ENCODE data around the gene MMEL1. TPM values are rescaled to one million over a fixed set of nuclear protein-coding genes. Genes with fewer than 3 reads are reported as not detected.

The MMEL1 gene
- total RNA-seq, 1 experiment from 2014 or later, result not detected

DNA sequence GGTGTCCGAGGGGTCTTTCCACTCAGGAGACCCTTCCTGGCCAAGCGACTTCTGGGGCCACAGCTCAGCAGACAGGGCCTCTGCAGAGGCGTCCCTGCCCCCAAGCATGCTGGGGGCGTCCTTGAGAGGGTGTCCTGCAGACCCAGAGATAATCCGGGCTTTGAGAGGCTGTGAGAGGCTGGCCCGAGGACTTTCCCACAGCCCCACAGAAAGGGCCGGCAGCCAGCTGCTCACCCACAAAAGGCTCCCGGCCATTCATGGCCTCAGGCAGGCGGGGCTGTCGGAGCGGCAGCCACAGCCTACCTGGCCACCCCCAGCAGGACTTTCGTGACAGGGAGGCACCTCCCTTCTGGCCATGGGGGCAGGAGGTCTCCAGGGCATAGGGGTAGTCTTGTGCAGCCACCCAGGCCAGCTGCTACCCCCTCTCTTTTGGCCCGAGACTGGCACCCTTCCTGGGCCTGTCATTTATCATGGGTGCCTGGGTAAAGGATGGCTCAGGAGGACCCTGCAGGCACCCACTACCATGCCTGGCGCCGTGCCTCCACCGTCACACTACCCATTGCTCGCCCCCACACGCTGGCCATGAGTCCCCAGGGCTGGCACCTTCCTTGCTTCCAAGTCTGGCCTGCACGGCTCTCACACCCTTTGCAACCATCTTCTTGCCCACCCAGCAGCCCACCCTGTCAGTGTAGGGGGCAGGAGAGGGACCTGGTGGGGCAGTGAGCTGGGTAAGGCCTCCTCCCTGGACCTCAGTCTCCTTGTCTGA lies 87.8 kb downstream of the MMEL1 start:
- H3K4me3 ChIP-seq (ENCODE audit: low read length), result no peak overlapping the region
- ATAC-seq, result no peak
- no peak for DNase-seq
- H3K27me3 ChIP-seq (ENCODE audit: low read length), result no peaks in the 10 kb centered on the region
- POLR2A ChIA-PET (ENCODE audit: unreplicated experiment), result interaction anchor here (1.2 kb wide), 1 partner anchor 12 kb away, joined by 5 read pairs; no protein-coding TSS in a partner anchor
- no peak for TF ChIP-seq EZH2phosphoT487 (IDR thresholded peaks at IDR 0.05; ENCODE audit: borderline replicate concordance, low read length)
- TF ChIP-seq, protein P1, sequence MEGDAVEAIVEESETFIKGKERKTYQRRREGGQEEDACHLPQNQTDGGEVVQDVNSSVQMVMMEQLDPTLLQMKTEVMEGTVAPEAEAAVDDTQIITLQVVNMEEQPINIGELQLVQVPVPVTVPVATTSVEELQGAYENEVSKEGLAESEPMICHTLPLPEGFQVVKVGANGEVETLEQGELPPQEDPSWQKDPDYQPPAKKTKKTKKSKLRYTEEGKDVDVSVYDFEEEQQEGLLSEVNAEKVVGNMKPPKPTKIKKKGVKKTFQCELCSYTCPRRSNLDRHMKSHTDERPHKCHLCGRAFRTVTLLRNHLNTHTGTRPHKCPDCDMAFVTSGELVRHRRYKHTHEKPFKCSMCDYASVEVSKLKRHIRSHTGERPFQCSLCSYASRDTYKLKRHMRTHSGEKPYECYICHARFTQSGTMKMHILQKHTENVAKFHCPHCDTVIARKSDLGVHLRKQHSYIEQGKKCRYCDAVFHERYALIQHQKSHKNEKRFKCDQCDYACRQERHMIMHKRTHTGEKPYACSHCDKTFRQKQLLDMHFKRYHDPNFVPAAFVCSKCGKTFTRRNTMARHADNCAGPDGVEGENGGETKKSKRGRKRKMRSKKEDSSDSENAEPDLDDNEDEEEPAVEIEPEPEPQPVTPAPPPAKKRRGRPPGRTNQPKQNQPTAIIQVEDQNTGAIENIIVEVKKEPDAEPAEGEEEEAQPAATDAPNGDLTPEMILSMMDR (conservative IDR thresholded peaks at IDR 0.05; ENCODE audit: low read depth, low read length), result no peak
- TF ChIP-seq EZH2 (IDR thresholded peaks at IDR 0.05; ENCODE audit: low read length, unreplicated experiment), result no peak
- H3K9me3 ChIP-seq (ENCODE audit: low read length), result no peaks in the 10 kb centered on the region
- no peaks in the 10 kb centered on the region for H3K79me2 ChIP-seq (ENCODE audit: low read length)
- no TSS peak for BruUV-seq (replicated peaks)
- CTCF ChIA-PET, result no interaction called here
- no peaks in the 10 kb centered on the region for H3K36me3 ChIP-seq (ENCODE audit: low read depth, low read length)
- no peaks in the 10 kb centered on the region for H3F3A ChIP-seq (ENCODE audit: low read length, unreplicated experiment)
- H3K9ac ChIP-seq (ENCODE audit: low read length), result peak overlapping the region; percentile 42; the same call in 1 of the 2 replicates
- peak overlapping the region; percentile 83; the same call in 1 of the 2 replicates for H3K4me2 ChIP-seq (ENCODE audit: low read length)
- peaks cover 22% of the 10 kb centered on the region for H3K4me1 ChIP-seq (ENCODE audit: insufficient read depth, low read length)
- H2AFZ ChIP-seq (ENCODE audit: low read length), result no peak overlapping the region
- intact Hi-C loops (cut with micrococcal nuclease), result loop anchor here (5.0 kb wide), 2 partner anchors 42 to 353 kb away; partner anchors contain the start of genes FAAP20 and PRXL2B
- H3K9me2 ChIP-seq (replicated peaks; ENCODE audit: low read length), result no peaks in the 10 kb centered on the region
- H4K20me1 ChIP-seq (ENCODE audit: low read length), result no peaks in the 10 kb centered on the region
- H3K27ac ChIP-seq (ENCODE audit: low read length), result 0 out of 2 replicates have a peak overlapping the region, but pooled peaks have one; percentile 20

DNA sequence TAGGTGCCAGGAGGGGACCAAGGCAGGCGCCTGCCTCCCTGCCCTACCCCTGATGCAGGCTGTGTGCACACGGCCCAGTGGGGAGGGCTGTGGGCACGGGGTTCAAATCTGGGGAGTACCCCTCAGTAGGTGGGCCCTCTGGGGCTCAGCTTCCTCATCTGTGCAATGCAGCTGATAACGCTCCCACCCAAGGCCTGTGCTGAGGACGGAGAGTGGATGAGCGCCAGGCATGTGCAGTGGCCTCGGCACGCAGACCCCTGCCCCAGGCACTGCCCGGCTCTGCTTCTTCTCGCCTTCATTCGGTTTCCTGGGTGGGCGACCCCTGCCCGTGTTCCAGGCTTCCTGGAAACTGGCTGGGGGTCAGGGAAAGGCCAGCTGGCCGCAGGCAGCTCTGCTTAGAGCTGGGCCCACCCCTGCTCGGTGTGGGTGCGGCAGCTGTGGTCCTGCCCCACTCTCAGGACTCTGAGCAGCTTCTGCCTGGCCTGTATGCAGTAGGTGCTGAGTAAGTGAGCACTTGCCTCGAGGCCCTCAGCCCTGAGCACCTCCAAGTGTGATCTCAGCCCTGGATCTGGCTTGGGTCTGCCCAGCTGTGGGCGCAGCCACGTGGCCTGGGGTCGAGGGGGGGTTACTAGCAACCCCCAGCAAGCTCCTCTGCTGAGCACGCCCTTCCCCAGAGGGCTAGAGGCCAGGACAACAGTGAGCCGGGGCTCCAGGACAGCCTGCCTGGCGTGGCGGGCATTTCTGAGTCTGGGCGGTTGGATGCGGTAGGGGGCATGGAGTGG lies 88.5 kb downstream of the MMEL1 start:
- Histone ChIP-seq H2AFZ (ENCODE audit: low read length) (no peak overlapping the region), H3K27ac (ENCODE audit: low read length) (no peak overlapping the region), H3K36me3 (ENCODE audit: low read depth, low read length) (no peaks in the 10 kb centered on the region), H3K79me2 (ENCODE audit: low read length) (no peaks in the 10 kb centered on the region), H3K4me3 (ENCODE audit: low read length) (no peak overlapping the region), H4K20me1 (ENCODE audit: low read length) (no peaks in the 10 kb centered on the region), H3K9ac (ENCODE audit: low read length) (no peak overlapping the region), H3K4me1 (ENCODE audit: insufficient read depth, low read length) (peaks cover 22% of the 10 kb centered on the region), H3F3A (ENCODE audit: low read length, unreplicated experiment) (no peaks in the 10 kb centered on the region), H3K4me2 (ENCODE audit: low read length) (no peak overlapping the region), H3K9me3 (ENCODE audit: low read length) (no peaks in the 10 kb centered on the region), H3K9me2 (replicated peaks; ENCODE audit: low read length) (no peaks in the 10 kb centered on the region), H3K27me3 (ENCODE audit: low read length) (no peaks in the 10 kb centered on the region)
- POLR2A ChIA-PET (ENCODE audit: unreplicated experiment), result interaction anchor here (0.6 kb wide), 1 partner anchor 48 kb away, joined by 3 read pairs; no protein-coding TSS in a partner anchor
- no peak for DNase-seq
- BruUV-seq (replicated peaks), result no TSS peak
- no peak for TF ChIP-seq EZH2 (IDR thresholded peaks at IDR 0.05; ENCODE audit: low read length, unreplicated experiment)
- TF ChIP-seq, protein P1 (conservative IDR thresholded peaks at IDR 0.05; ENCODE audit: low read depth, low read length), result no peak
- no peak for TF ChIP-seq EZH2phosphoT487 (IDR thresholded peaks at IDR 0.05; ENCODE audit: borderline replicate concordance, low read length)
- intact Hi-C loops (cut with micrococcal nuclease), result no loop called here
- CTCF ChIA-PET, result no interaction called here
- ATAC-seq, result no peak
